Activated T-cell treated with anti-CD3 and anti-CD28 coated beads, Interleukin-2, amount 50 U/mL, for 48 hours (primary cell): ENCODE results near the gene VSTM5.

Experiments used
- DNase-seq, 2 experiments: peaks; one replicate each; pipeline ENCODE4 v3.0.0-alpha.2; 2020

The VSTM5 gene

GRCh38 chr11:93842034-93842433, 8.4 kb downstream of the VSTM5 start:
- DNase-seq, result no peak

DNA sequence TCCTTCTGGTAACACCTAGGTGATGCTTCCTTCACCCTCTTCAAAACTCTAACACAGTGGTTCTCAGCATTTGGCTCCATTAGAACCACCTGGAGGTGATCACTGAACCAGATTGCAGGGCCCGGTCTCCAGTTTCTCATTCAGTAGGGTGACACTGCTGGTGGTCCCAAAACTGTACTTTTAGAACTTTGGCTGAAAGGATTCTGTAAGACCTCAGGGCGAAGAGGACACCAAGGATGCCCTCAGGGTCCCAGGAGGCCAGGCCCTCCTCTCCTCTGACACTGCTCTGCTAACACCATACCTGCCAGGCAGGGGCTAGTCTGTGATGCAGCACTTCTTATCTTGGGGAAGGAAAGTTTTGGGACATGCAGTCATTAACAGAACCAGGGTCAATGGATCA, 9.0 kb downstream of the VSTM5 start:
- DNase-seq, result no peak

- no peak for DNase-seq
Observed at GRCh38 chr11:93840981-93841380, 9.4 kb downstream of the VSTM5 start.

DNA sequence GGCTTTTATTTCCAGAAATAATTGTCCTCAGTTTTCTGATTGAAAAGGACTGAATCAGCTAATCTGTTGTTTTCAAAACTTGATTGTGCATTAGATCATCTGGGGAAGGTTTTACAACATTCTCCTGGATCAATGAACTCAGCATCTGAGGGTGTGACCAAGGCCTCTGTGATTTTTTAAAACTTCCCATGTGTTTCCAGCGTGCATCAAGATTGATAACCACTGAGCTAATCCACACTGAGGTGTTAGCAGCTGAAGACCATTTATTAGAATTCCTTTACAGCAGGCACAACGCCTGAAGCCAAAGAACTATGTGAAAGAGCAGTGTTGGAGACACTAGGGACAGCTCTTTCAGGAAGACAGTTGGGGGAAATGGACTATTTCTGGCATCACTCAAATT, 10.2 kb downstream of the VSTM5 start:
- DNase-seq, result no peak

DNA sequence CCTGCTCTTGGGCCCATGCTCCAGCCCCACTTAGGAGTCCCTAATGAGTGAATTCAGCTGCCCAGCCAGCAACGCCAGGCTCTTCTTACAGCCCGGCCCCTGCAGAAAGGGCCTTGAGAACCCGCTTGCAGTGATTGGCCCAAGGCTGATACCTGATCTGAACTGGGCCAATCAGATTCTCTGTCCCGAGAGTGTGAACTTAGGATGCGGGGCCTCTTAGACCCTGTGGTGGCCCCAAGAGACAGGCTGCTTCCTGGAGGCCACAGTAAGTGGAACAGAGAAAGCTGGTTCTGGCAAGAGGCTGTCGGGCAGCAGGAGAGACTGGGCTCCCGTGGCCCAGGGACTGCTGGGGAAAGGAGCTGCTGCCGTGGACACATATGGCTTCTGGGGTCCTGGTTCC, 11.5 kb downstream of the VSTM5 start:
- no peak for DNase-seq

GRCh38 chr11:93832780-93833179, 17.6 kb downstream of the VSTM5 start:
- no peak for DNase-seq

- DNase-seq, result no peak
Observed at GRCh38 chr11:93831343-93832127, 18.9 kb downstream of the VSTM5 start.

GRCh38 chr11:93829598-93829997, 20.8 kb downstream of the VSTM5 start:
- no peak for DNase-seq

DNA sequence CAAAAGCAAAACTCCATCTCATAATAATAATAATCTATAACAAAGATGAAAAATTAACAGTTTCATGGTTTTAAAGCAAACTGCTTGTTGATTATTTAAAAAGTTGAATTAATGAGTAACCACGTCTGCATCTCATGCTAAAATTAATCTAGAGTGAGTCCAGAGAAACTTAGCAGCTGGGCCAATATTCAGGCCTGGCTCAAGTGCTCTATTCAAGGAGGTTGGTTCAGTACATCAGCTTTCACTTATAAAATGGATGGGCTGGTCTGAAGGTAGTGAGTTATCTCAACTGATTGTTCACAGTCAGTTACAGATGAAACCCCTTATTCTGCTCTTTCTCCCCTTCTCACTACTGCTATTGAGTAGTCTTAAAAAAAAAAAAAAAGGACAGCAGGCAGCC, 23.1 kb downstream of the VSTM5 start:
- no peak for DNase-seq

DNA sequence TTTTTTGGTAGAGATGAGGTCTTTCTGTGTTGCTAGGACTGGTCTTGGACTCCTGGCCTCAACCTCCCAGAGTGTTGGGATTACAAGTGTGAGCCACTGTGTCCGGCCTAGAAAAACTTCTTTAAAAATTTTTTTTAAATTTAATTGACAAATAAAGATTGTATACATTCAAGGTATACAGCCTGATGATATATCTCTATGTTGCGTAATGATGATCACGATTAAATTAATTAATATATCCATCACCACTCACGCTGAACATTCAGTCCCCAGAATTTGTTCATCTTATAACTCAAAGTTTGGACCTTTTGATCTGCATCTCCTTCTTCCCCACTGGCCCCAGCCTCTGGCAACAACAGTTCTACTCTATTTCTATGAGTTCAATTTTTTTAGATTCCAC, 27.2 kb downstream of the VSTM5 start:
- DNase-seq, result no peak

DNA sequence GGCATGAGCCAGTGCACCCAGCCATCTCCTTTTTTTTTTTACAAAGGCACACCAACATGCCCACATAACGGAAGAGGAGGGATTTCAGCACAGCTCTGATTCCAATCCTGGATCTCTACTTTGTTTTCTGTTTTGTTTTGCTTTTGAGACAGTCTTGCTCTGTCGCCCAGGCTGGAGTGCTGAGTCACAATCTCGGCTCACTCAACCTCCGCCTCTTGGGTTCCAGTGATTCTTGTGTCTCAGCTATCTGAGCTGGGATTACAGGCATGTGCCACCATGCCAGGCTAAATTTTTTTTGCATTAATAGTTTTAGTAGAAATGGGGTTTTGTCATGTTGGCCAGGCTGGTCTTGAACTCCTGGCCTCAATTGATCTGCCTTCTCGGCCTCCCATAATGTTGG, 28.1 kb downstream of the VSTM5 start:
- DNase-seq, result no peak

DNA sequence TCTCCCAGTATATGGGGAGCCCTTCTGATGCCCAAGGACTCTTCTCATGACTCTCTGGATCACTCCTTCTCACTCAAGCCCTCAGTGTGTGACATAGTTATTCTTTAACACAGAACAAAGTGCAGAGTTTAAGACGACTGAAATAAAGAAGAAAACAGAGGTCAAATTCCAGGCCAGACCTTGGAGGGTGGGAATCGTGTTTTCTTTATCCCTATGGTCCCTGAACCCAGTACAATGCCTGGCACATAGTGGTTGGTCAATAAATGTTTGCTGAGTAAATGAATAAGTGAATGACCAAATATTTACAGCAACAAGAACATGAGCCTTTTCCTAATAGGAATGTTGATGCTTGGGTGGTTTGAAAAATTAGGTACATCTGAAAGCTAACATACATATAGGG, 28.8 kb downstream of the VSTM5 start:
- DNase-seq, result no peak

DNA sequence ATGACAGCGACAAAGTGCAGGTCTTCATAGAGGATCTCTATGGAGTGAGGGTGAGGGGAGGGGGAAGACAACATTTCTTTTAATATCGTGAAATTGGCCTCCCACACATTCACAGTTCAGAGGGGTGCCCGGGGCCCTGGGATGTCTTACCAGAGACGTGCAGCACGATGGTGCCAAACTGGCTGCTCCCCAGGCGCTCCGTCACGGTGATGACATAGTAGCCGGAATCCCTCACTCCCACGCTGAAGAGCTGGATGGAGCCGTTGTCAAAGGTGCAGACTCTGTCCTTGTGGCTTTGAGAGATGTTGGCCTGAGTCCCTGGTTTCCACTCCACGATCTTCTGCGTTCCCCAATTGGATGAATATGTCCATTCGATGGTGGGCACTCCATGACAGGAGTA, 29.6 kb downstream of the VSTM5 start:
- no peak for DNase-seq

DNA sequence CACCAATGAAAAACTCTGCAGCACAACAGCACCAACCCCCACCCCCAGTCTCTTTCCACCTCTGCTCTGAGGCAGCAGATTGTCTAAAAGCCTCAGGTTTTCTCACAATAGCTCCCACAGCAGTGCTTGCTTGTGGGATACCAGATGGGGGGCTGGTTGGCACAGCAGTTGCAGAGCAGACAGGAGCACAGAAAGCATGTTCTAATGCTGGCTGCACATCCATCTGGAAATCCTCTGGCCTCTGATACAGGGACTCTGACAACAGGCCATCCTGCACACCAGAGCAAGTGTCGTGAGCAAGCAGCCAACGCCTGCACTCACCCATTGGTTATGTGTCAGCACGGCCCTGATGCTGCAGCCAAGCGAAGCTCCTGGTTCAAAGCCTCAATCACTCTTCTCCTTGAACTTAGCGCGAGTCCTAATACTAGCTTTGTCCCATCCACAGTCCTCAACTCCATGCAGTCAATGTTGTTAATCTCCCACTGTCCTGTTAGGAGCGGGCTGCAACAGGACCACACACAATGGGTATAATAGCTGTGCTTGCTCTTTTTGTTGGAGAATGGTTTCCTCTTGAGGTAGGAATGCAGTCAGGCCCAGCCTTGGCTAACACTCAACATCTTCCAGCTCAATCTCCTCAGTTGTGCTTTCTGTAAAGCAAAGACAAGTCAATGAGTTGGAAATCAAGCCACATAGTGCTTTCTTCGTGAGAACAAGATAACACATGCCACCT, 30.3 kb downstream of the VSTM5 start:
- DNase-seq, result no peak

DNA sequence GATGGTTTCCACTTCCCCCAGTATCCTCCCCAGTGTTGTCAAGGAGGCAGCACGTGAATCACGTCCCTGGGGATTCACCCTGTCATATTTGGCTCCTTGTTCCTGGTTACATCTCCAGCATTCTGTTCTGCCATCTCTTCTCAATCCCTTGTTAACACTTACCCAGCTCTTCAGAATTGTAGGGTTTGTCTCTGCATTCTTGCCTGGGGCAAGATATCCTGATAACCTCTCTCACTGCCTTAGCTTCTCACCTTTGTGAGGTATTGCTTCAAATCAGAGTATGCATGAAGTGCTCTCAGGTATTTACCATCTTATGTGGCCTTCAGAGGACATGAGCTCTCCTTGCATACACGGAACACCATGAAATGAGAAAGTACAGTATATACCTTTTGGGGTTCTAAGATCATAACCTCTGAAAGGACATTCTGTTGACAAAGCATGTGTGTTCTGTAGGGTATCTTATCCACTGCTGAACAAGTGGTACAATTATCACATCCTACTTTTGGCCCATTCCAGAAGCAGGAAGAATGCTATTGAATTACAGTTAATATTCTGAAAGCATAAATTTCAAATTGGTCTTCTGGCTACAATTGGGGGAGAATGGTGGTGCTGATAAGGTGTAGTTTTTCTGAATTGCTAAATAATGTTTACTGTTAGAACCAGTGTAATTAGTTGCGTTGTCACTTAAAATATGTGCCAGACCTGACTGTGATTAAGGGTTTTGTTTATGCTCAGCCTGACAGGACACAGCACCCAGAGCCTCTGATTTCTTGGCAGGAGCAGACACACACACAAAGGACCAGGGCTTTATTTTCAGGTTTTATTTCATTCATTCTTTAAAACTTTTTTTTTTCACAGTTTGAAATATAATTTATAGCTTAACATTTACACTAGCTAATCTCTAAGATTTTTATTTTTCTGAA, 32.7 kb downstream of the VSTM5 start:
- no peak for DNase-seq

GRCh38 chr11:93814966-93815633, 35.3 kb downstream of the VSTM5 start:
- no peak for DNase-seq

GRCh38 chr11:93813974-93814373, 36.4 kb downstream of the VSTM5 start:
- no peak for DNase-seq

DNA sequence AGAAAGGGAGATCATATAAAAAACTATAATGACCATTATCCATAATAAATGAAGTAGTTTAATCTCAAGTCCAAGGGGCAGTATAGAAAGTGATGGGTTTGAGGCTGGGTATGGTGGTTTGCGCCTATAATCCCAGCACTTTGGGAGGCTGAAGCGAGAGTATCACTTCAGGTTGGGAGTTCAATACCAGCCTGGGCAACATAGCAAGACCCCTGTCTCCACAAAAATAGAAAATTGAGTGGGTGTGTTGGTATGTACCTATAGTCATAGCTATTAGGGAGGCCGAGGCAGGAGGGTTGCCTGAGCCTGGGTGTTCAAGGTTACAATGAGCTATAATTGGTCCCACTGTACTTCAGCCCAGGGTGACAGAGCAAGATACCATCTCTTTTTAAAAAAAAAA, 42.4 kb downstream of the VSTM5 start:
- no peak for DNase-seq

DNA sequence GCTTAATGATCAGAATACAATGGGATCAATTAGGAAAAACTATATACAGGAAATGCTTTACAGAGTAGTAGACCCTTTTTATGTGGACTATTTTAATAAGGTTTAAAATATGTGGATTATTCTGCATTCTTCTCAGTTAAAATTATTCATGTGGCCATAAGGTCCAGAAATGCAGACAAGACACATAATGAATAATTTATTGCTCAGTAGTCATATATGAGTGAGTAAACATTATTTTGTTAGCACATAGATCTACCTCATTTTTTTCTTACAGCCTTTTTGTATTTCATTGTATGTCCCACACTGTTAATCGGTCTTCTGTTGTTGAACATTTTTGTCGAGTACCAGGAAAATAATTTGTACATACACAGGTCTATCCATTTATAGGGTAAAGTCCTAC, 45.5 kb downstream of the VSTM5 start:
- no peak for DNase-seq

DNA sequence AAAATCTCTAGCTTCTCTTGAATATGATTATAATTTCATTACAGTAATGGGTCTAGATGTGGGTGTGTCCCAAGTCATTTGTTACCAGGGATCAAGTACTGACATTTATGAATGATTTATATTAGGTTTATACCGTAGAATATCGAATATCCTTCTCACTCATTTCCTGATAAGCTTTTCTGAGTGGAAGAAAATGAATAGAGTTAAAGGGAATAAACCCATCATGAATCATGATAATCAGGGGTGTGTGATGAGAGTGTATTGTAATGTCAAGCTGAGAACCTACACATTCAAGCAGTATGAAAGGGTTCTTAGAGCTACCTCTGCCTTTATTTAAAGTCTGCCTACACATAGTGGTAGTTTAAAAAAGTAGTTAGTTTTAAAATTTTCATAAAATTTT, 49.1 kb downstream of the VSTM5 start:
- DNase-seq, result no peak

- no peak for DNase-seq
Observed at GRCh38 chr11:93796441-93797231, 53.8 kb downstream of the VSTM5 start.

- DNase-seq, result no peak
Observed at GRCh38 chr11:93791493-93791892, 58.9 kb downstream of the VSTM5 start.
